Stimulated activated CD4-positive, alpha-beta T cell treated with anti-CD3 and anti-CD28 coated beads, Interleukin-15, amount 100 ng/mL, for 24 hours (primary cell): ENCODE measurements around the gene STX10.
A peak's percentile ranks its signal among the peaks of the same experiment; 100 is the strongest.

ENCODE experiments used
- DNase-seq: peaks from one replicate; pipeline ENCODE4 v3.0.0-alpha.2; 2020

Gene STX10

GRCh38 chr19:13098277-13099072, 51.7 kb downstream of the STX10 start:
- DNase-seq = no peak

GRCh38 chr19:13097463-13098258, 52.5 kb downstream of the STX10 start:
- peak; percentile 51 for DNase-seq

- no peak for DNase-seq
Observed at GRCh38 chr19:13097033-13097462, 53.1 kb downstream of the STX10 start.

GRCh38 chr19:13095934-13096927, 53.9 kb downstream of the STX10 start:
- no peak for DNase-seq

GRCh38 chr19:13095393-13095784, 54.8 kb downstream of the STX10 start:
- no peak for DNase-seq

- no peak for DNase-seq
Observed at GRCh38 chr19:13094771-13095392, 55.3 kb downstream of the STX10 start.

- DNase-seq = no peak
Observed at GRCh38 chr19:13094106-13094504, 56.1 kb downstream of the STX10 start.
